IPS-18a (cell line): ENCODE measurements around the gene RARA.
"Not testable (repeated sequence)": the region's sequence is repeated elsewhere in the genome, so short reads cannot be mapped to it uniquely, and the experiment has no call there.

Experiments
- H3K27ac ChIP-seq: one replicate; pipeline ENCODE4 v1.5.1; 2013; ENCODE audit warnings: low read length
- H3K27me3 ChIP-seq: one replicate; pipeline ENCODE4 v1.6.1; 2013; ENCODE audit warnings: mild to moderate bottlenecking, low read length; ENCODE audit not compliant: control insufficient read depth, insufficient read depth
- H3K36me3 ChIP-seq: one replicate; pipeline ENCODE4 v1.6.1; 2013; ENCODE audit warnings: low read depth, low read length; ENCODE audit not compliant: control insufficient read depth
- H3K4me1 ChIP-seq: one replicate; pipeline ENCODE4 v1.6.1; 2013; ENCODE audit warnings: low read depth, low read length; ENCODE audit not compliant: control insufficient read depth
- H3K4me3 ChIP-seq: one replicate; pipeline ENCODE4 v1.5.1; 2013; ENCODE audit warnings: low read length
- H3K9ac ChIP-seq: one replicate; pipeline ENCODE4 v1.6.1; 2013; ENCODE audit warnings: mild to moderate bottlenecking, low read length, moderate library complexity
- H3K9me3 ChIP-seq: one replicate; pipeline ENCODE4 v1.6.1; 2013; ENCODE audit warnings: low read depth, low read length; ENCODE audit not compliant: control insufficient read depth

The RARA gene

GRCh38 chr17:40299159-40299757 lies 9.7 kb upstream of the RARA start:
- H3K4me3 ChIP-seq: not testable (repeated sequence)

GRCh38 chr17:40301315-40301714 lies 7.7 kb upstream of the RARA start:
- H3K4me1 ChIP-seq: peaks cover 14% of the 10 kb centered on the region
- H3K27me3 ChIP-seq: no peaks in the 10 kb centered on the region
- no peak overlapping the region for H3K27ac ChIP-seq
- H3K36me3 ChIP-seq: peaks cover 80% of the 10 kb centered on the region
- H3K9ac ChIP-seq: no peak overlapping the region
- no peaks in the 10 kb centered on the region for H3K9me3 ChIP-seq
- no peak overlapping the region for H3K4me3 ChIP-seq

More at GRCh38 chr17:40299159-40299757, 9.7 kb upstream of the RARA start:
- not testable (repeated sequence) for H3K27me3 ChIP-seq, H3K9me3 ChIP-seq, H3K27ac ChIP-seq, H3K9ac ChIP-seq
- Histone ChIP-seq H3K36me3 (peaks cover 90% of the 10 kb centered on the region), H3K4me1 (peaks cover 30% of the 10 kb centered on the region)

GRCh38 chr17:40303009-40303657 lies 5.8 kb upstream of the RARA start:
- H3K9ac ChIP-seq: no peak overlapping the region
- H3K27ac ChIP-seq: no peak overlapping the region
- peaks cover 23% of the 10 kb centered on the region for H3K4me1 ChIP-seq
- peaks cover 62% of the 10 kb centered on the region for H3K36me3 ChIP-seq
- H3K9me3 ChIP-seq: no peaks in the 10 kb centered on the region
- H3K27me3 ChIP-seq: no peaks in the 10 kb centered on the region
- no peak overlapping the region for H3K4me3 ChIP-seq

- peaks cover 31% of the 10 kb centered on the region for H3K4me1 ChIP-seq
- no peaks in the 10 kb centered on the region for H3K9me3 ChIP-seq
- H3K27ac ChIP-seq: no peak overlapping the region
- H3K27me3 ChIP-seq: no peaks in the 10 kb centered on the region
- H3K9ac ChIP-seq: no peak overlapping the region
- peaks cover 54% of the 10 kb centered on the region for H3K36me3 ChIP-seq
- H3K4me3 ChIP-seq: no peak overlapping the region
These were observed 5.0 kb upstream of the RARA start for GRCh38 chr17:40303708-40304551.

GRCh38 chr17:40304552-40304863 lies 4.5 kb upstream of the RARA start:
- peaks cover 48% of the 10 kb centered on the region for H3K36me3 ChIP-seq
- not testable (repeated sequence) for H3K27me3 ChIP-seq, H3K4me3 ChIP-seq, H3K9me3 ChIP-seq, H3K9ac ChIP-seq, H3K27ac ChIP-seq
- peaks cover 32% of the 10 kb centered on the region for H3K4me1 ChIP-seq

GRCh38 chr17:40304866-40305265 lies 4.1 kb upstream of the RARA start:
- not testable (repeated sequence) for H3K27ac ChIP-seq, H3K27me3 ChIP-seq, H3K9me3 ChIP-seq, H3K4me3 ChIP-seq, H3K9ac ChIP-seq
- Histone ChIP-seq H3K4me1 (peaks cover 35% of the 10 kb centered on the region), H3K36me3 (peaks cover 45% of the 10 kb centered on the region)

- H3K9me3 ChIP-seq: no peaks in the 10 kb centered on the region
- H3K4me3 ChIP-seq: no peak overlapping the region
- H3K9ac ChIP-seq: no peak overlapping the region
- H3K27ac ChIP-seq: no peak overlapping the region
- H3K4me1 ChIP-seq: peaks cover 35% of the 10 kb centered on the region
- peaks cover 31% of the 10 kb centered on the region for H3K36me3 ChIP-seq
- H3K27me3 ChIP-seq: no peaks in the 10 kb centered on the region
These were observed 2.6 kb upstream of the RARA start for GRCh38 chr17:40306395-40306794.

GRCh38 chr17:40307001-40307730 lies 1.8 kb upstream of the RARA start:
- no peaks in the 10 kb centered on the region for H3K9me3 ChIP-seq
- no peak overlapping the region for H3K9ac ChIP-seq
- H3K27me3 ChIP-seq: no peaks in the 10 kb centered on the region
- no peak overlapping the region for H3K4me3 ChIP-seq
- peaks cover 35% of the 10 kb centered on the region for H3K4me1 ChIP-seq
- no peak overlapping the region for H3K27ac ChIP-seq
- peaks cover 23% of the 10 kb centered on the region for H3K36me3 ChIP-seq

GRCh38 chr17:40307740-40308239 lies 1.2 kb upstream of the RARA start:
- H3K27ac ChIP-seq: no peak overlapping the region
- peaks cover 17% of the 10 kb centered on the region for H3K36me3 ChIP-seq
- peaks cover 35% of the 10 kb centered on the region for H3K4me1 ChIP-seq
- H3K9ac ChIP-seq: no peak overlapping the region
- no peaks in the 10 kb centered on the region for H3K27me3 ChIP-seq
- no peaks in the 10 kb centered on the region for H3K9me3 ChIP-seq
- no peak overlapping the region for H3K4me3 ChIP-seq

- no peak overlapping the region for H3K9ac ChIP-seq
These were observed 1.1 kb downstream of the RARA start for GRCh38 chr17:40309949-40310510.

GRCh38 chr17:40310882-40311391 lies 2.0 kb downstream of the RARA start:
- Histone ChIP-seq H3K27ac (no peak overlapping the region), H3K4me3 (no peak overlapping the region), H3K9me3 (no peaks in the 10 kb centered on the region), H3K9ac (no peak overlapping the region), H3K27me3 (peaks cover 5% of the 10 kb centered on the region), H3K36me3 (no peaks in the 10 kb centered on the region), H3K4me1 (peaks cover 33% of the 10 kb centered on the region)

More at GRCh38 chr17:40309949-40310510, 1.1 kb downstream of the RARA start:
- Histone ChIP-seq H3K9me3 (no peaks in the 10 kb centered on the region), H3K4me3 (peak overlapping the region; percentile 76), H3K27me3 (no peaks in the 10 kb centered on the region), H3K4me1 (peaks cover 31% of the 10 kb centered on the region), H3K27ac (no peak overlapping the region), H3K36me3 (no peaks in the 10 kb centered on the region)
